SK-N-SH (cell line): ENCODE results near the gene LLGL1.

Experiments
- GABPA ChIP-seq: IDR thresholded peaks from 2 replicates; pipeline ENCODE4 v1.4.0; 2012; ENCODE audit warnings: low read depth, mild to moderate bottlenecking
- NFIC ChIP-seq: IDR thresholded peaks from 2 replicates; pipeline ENCODE4 v1.4.0; 2012; ENCODE audit warnings: borderline replicate concordance
- POLR2AphosphoS5 ChIP-seq: IDR thresholded peaks from 2 replicates; pipeline ENCODE4 v1.6.1; 2012; ENCODE audit warnings: low read depth, low read length
- RFX5 ChIP-seq: IDR thresholded peaks from 2 replicates; pipeline ENCODE4 v1.6.1; 2012; ENCODE audit warnings: mild to moderate bottlenecking, improper control_type of control experiment, low read length
- YY1 ChIP-seq: IDR thresholded peaks from 2 replicates; pipeline ENCODE4 v1.4.0; 2012; ENCODE audit warnings: low read depth, mild to moderate bottlenecking
- TF ChIP-seq, protein P1 (sequence below): fragments of 200-600 bp; sonication (generic); IDR thresholded peaks from 2 replicates; pipeline ENCODE4 v1.6.1; 2017; ENCODE audit warnings: antibody characterized with exemption, mild to moderate bottlenecking, moderate library complexity

DNA sequence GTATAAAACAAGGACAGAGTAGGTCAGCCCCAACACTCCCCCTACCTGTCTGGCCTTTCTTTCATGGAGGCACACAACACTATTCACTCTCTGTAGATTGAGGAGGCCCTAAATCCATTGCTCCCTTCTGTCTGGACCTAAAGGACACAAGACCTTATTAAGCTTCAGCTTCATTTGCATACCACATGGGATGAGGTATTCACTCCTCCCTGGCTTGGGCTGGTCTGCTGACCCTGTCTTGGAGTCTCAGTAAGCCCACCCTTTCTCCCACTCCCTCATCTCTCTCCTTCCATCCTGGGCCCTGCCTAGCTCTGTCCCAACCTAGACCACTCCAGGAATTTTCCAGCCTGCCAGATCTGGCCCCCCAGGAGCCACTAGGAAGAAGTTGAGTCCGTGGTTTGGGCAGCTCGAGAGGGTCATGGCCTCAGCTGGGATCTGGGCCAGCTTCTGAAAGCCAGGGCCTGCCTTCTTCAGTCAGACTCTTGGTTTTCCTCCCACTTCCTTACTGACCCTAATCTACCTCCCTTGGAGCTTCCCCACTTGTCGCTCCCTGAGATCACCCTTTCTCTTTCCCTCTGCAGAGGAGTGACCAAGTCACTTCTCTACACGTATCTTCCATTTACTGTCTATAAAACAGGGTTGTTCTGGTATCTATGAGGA is 6.5 kb upstream of the LLGL1 start:
- TF ChIP-seq, protein P1, sequence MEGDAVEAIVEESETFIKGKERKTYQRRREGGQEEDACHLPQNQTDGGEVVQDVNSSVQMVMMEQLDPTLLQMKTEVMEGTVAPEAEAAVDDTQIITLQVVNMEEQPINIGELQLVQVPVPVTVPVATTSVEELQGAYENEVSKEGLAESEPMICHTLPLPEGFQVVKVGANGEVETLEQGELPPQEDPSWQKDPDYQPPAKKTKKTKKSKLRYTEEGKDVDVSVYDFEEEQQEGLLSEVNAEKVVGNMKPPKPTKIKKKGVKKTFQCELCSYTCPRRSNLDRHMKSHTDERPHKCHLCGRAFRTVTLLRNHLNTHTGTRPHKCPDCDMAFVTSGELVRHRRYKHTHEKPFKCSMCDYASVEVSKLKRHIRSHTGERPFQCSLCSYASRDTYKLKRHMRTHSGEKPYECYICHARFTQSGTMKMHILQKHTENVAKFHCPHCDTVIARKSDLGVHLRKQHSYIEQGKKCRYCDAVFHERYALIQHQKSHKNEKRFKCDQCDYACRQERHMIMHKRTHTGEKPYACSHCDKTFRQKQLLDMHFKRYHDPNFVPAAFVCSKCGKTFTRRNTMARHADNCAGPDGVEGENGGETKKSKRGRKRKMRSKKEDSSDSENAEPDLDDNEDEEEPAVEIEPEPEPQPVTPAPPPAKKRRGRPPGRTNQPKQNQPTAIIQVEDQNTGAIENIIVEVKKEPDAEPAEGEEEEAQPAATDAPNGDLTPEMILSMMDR, result no peak
- no peak for TF ChIP-seq GABPA
- TF ChIP-seq RFX5, result no peak
- no peak for TF ChIP-seq YY1
- no peak for TF ChIP-seq POLR2AphosphoS5
- no peak for TF ChIP-seq NFIC
